ENCODE data around the gene RACGAP1.
"Not testable (repeated sequence)": the region's sequence is repeated elsewhere in the genome, so short reads cannot be mapped to it uniquely, and the experiment has no call there.

Gene RACGAP1

DNA sequence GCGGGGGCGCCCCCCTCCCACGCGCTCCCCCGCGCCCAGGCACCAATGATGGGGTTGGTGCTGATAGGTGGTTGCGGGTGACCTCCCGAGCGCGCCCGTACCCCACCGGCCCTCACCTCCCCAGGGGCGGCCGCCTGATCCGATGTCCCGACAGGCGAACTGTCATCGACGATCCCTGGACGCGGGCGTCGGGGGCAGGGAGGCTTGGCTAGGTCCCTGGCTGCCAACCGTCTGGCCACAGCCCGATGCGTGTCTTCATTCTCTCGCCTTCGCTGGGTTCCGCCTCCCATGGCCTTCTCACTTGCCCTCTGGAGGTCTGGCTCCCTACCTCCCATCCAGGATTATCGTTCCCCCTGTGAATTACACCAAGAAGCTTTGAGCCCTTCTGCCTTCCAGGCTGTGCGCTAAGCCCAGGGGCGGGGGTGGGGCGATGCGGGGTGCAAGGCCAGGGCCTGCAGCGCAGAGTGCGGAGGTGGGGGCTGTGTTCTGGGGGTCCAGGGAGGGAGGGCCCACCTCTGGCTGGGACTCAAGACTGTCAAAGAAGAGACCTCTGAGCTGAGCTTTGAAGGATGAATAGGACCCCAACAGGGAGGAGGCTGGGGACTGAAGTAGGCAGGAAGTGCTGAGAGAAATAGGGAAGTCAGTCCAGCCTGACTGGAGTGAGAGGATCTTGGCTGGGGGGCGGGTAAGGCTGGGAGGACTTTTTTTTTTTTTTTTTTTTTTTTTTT is 7.7 kb upstream of the RACGAP1 start:
- peak; percentile 57 for DNase-seq

DNA sequence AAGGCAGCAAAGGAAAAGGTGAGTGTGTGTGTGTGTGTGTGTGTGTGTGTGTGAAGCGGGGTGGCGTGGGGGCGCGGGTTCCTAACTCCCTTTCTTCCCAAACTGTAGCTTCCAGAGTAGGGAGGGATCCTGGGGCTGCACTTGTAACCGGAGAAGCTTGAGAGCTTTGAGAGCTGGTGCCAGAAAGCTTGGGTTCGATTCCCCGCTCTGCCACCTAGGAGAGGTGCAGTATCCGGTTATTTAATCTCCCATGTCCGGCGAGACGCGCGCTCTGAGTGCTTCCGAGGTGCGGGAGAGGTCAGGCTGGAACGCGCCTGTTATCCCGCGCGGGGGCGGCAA is 7.2 kb upstream of the RACGAP1 start:
- no peak for DNase-seq

DNA sequence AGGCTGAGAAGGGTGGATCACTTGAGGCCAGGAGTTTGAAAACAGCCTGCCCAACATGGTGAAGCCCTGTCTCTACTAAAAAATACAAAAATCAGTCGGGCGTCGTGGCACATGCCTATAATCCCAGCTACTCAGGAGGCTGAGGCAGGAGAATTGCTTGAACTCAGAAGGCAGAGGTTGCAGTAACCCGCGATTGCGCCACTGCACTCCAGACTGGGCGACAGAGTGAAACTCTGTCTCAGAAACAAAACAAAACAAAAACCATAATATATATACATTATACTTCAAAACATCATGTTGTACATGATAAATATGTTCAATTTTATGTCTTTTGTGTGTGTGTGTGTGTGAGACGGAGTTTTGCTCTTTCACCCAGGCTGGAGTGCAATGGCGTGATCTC is 5.2 kb upstream of the RACGAP1 start:
- not testable (repeated sequence) for DNase-seq

DNA sequence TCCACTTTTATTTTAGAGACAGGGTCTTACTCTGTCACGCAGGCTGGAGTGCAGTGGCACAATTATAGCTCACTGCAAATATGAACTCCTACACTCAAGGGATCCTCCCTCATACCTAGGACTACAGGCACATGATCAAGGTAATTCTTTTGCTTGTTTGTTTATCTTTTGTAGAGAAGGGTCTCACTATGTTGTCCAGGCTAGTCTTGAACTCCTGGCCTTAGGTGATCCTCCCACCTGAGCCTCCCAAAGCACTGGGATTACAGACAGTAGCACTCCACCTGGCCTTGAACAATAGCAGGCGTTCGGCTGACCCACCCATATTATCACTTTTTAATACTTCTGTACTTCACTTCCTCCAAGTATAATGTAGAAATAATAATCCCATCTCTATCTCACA is 1.4 kb upstream of the RACGAP1 start:
- no peak for DNase-seq

DNA sequence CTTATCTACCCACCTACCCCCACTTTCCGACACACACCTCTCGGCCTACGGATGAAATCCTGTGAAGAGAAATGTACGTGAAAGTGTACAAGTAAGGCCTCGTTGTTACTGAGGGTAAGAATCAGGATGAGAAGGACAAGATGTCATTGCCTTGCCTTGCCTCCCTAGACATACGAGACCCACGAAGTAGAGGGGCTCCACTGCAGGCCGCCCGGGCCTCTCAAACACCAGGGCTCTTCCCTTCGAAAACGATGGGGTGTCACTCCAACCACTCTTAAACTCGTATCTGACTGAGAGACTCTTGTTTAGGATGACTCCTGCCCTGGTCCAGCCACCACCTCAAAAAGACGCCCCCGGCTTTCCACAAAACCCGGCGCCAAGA is 498 bp downstream of the RACGAP1 start:
- no peak for DNase-seq

DNA sequence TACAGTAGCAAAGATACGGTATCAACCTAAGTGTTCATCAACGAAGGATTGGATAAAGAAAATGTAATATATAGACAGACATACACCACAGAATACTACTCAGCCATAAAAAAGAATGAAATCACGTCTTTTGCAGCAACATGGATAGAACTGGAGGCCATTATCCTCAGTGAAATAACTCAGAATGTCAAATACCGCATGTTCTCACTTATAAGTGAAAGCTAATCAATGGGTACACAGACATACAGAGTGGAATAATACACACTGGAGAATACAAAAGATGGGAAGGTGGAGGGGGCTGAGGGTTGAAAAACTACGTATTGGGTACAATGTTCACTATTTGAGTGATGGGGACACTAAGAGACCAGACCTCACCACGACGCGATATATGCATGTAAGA is 1.1 kb downstream of the RACGAP1 start:
- DNase-seq: no peak

DNA sequence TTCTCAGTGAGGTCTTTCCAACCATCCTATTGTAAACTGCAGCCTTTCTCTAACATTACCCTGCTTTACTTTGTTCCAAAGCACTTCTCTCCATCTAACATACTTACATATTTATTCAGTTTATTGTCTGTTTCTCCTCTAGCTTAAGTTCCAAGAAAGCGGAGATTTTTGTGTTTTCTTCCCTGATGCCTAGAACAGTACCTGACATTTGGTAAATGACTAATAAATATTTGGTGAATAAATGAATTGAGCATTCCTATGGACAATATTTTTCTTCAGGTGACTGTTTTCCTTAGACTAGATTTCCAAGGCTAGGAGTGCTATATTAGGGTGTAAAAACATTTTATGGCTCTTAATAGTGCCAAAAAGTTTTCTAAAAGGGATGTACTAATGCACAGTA is 2.4 kb downstream of the RACGAP1 start:
- no peak for DNase-seq

DNA sequence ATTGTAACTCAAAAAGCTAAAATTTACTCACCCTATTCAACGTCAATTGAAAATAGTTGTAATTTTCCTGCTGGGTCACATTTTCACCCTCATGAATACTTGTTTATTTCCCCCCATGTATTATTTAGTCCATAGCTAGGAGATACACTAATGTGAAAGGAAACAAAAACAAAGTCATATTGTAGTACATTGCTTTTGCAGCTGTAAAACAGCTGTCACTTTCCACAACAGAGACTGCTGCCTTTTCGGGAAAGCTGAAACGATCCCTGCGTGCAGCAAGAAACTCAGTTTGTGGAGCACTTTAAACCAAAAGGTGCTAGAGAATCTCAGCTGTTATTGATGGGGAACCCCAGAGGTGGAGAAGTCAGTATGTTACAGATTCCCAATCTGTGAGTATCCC is 4.3 kb downstream of the RACGAP1 start:
- DNase-seq: no peak

DNA sequence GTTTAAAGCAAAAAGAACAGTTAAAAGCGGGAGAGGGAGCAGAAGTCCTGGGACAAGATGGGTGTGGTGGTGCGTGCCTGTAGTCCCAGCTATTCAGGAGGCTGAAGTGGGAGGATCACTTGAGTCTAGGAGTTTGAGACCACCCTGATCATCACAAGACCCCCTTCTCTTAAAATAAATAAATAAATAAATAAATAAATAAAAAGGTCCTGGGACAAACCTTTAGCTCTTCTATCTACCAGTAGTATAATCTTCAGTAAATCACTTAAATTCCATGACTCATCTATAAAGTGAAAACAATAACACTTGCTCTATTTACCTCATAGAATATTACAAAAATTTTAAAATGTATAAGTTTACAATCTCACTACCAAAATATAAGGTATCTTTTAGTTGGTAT is 5.8 kb downstream of the RACGAP1 start:
- no peak for DNase-seq

DNA sequence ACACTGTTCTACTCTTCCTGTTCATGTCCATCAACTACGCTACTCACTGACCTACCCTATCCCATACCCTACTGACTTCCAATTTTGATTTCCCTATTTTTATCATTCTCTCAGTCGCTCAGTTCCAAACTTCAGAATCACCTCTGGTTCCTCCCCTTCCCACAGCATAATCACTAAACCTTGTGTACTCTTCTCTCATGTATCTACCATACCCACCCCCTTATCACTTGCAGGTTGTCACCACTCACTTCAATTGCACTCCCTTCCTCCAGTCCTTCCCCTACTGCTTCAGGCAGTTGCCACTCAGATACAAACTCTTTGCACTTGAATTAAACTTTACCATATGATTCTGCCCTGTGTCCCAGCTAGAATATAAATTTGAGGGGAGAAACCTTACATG is 6.3 kb downstream of the RACGAP1 start:
- no peak for DNase-seq

DNA sequence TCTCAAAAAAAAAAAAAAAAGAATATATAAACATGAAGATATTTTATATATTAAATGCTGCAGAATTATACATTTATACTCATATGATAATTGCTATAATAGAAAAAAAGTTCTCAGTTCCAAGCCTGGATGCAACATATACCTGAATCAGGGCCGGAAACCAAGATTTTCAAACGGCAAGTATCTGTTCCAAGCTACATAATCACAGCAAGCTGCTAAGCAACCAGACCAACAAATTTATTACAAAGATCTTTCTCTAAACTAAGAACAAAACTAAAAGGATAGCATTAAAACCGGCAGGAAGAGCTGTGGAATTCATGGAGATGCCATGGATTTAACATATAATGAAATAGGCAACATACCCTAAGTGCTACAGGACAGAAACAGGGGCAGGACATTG is 7.1 kb downstream of the RACGAP1 start:
- no peak for DNase-seq

DNA sequence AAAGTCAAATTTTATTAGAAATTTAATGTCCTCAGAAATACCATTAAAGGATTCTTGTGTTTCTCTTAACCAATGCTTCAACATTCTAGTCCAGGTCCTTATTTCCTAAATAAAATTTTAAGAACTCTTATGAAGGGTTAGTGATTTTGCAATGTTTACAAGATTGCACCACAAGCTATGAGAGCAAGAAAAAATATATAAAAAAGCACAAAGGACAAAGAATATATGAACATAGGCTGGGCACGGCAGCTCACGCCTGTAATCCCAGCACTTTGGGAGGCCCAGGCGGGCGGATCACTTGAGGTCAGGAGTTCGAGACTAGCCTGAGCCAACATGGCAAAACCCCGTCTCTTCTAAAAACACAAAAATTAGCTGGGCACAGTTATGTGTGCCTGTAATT is 7.7 kb downstream of the RACGAP1 start:
- DNase-seq: no peak

DNA sequence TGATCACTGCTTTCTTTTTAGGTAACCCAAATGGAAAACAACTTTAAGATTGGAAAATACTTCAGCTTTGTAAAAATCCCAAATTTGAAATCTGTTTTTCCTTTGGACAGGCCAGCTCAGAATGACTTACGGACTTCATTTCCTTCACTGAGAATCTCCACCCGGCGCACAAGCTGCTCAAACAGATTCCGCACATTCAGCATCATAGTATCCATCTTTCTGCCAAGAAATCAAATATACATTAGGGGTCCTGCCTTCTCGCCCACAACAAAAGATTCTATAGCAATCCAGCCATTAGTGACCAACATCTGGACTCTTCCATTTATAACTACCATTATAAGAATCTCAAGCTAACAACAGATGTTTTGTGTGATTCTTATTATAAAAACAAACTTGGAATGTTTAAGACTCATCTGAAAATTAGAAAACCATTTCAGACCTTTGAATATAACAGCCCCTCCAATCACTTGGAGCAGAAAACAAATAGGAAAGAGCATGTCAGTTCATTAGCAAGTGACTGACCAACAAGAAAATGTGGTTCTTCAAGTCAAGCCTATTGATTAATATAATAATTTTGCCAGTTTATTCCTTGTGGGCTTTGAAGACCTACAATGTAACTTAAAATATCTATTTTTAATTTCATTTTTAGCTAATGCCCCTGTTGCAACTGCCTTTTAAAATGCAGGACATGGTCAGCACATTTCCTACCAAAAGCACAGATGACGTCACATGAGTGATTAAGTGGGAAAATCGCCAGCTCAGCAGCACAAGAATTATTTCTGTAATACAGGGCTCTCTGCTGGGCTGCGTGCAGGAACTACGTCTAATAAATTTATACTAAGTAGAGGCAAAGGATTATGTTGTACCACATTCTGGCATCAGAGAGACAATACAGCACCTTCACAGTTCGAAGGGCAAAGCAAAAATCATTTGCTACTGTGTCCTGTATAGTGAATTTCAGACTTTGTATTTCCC is 8.5 kb downstream of the RACGAP1 start:
- peak; percentile 33 for DNase-seq

DNA sequence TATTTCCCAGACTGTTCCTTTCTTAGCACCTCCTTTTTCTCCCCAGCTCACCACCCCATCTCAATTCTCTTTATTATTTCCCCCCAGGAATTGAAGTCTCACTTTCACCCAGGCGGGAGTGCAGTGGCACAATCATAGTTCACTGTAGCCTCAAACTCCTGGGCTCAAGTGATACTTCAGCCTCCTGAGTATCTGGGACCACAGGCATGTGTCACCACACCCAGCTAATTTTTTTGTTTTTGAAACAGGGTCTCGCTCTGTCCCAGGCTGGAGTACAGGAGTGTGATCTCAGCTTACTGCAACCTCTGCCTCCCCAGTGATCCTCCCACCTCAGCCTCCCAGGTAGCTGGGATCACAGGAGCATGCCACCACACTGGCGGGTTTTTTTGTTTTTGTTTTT is 11.0 kb downstream of the RACGAP1 start:
- no peak for DNase-seq

DNA sequence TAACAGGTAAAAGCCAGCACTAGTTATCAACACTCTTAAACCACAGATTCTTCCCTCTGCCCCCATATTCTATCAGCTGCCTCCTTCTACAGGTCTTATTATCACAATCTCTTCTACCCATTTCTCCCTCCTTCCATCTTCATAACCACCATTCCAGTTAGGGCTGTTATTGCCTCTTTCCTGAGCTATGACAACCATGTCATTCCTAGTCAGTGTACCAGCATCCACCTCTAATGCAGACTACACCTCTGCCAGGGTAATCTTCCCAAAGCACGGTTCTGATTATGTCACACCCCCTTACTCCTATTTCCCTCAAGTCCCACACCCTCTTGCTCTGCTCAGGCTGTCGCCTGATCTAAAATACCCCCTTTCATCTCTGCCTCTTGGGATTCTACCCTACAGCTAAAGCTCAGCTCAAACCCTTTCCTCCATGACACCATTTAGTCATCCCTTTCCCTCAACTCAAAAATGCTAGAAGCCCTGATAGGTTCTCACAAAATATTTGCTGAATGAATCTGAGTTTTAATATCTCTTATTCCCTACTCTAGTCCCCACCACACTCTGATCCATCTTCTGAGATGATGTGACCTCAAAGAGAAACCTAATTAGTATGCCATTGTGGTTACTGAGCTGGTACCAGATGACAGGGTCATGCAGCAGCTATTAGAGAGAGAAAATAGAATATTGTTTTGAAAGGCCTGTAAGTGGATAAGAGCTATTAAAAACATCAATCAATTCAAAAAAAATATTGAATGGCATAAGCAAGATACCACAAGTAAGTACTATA is 11.7 kb downstream of the RACGAP1 start:
- DNase-seq: no peak

DNA sequence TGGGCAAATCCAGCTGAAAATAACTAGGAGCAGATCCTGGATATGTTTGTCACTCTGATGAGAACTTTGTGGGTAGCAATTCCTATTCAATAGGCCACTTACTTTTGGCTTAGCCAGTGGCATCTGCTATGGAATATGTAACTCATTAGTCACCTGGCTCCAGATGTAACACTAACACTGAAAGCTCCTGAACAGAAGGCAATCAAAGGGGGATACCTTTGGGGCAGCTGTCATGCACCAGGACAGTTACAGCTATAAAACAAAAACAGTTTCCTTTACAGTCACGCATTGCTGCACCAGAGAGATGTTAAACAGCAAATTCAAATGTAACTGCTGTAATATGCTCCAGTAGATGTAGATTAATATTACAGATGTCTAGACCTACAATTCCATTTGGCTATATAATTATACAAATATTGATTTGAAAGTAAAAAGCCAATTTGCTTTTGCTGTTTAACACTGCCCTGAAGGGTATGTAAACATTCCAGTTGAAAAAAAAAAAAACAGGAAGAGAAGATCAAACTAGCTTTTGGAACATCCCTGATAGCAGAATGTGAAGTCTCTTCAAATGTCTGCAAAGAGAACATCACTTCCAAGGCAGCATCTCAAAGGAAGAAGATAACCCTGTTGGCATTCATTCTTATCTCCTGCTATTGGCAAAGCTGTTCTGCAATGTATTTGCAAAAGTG is 18.4 kb downstream of the RACGAP1 start:
- DNase-seq: no peak

DNA sequence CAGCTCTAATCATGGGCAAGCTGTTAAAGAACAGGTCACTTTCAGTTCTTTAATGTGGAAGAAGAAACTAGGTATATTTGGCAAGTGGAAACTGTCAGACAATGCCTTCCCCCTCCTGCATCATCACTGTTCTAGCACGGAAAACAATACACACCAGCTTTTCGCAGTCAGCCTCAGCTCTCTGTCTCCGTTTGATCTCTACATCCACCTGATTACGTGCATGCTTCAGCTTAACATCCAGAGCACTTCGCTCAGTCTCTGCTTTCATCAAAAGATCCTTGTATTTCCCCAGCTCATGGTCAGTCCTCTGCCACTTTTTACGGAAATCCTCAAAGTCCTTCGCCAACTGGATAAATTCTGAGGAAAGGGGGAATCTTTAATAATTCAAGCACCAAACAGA is 19.0 kb downstream of the RACGAP1 start:
- no peak for DNase-seq

DNA sequence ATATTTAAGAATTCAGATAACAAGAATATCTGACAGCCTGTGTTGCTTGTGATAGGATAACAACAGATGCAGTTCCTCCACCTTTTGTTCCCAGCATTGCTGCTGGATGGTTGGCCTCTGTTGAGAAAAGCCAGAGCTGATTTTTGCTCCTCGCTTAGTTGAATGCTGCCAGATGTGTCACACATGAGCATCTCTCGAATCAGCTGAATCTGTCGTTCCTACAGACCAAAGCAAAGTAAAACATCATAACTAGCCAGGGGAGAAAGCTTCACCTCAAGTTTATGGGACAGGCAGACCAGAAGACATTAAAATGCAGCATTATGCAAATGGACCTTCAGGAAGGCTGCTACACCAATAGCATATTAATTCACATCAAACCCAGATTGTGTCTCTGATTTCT is 20.1 kb downstream of the RACGAP1 start:
- no peak for DNase-seq

DNA sequence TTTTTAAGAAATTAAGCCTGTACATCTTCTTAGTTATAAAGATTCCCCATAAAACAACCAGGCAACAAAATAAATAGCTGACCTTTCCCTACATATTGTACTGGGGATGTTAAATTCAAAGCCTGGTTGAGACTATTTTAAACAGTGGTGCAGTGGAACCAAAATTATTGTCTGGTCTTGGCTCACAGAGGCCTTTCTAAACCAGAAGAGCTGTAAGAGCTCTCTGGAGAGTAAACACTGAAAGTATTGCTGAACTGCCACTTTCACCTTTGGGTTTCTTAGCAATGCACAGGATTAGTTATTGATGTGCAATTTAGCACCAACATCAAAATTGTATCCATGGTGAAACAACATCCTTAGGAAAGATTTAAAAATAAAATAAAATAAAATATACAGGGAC is 20.6 kb downstream of the RACGAP1 start:
- no peak for DNase-seq

DNA sequence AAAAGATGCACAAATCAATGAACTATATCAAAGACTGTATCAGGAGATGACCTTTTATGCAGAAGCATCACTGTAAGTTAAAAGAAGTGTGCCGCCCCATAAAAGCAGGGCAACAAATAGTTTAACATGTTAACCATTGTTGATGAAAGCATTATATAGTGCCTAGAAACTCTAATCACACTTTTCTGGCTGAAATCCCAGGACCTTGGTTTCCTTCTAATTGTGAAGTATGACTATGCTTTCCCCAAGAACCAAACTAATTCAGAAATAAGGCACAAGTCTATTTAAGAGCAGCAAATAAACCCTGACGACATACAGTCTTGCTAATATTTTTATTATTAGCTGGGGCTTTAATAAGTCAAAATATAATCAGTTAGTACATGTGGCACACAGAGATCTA is 21.7 kb downstream of the RACGAP1 start:
- DNase-seq: no peak

DNA sequence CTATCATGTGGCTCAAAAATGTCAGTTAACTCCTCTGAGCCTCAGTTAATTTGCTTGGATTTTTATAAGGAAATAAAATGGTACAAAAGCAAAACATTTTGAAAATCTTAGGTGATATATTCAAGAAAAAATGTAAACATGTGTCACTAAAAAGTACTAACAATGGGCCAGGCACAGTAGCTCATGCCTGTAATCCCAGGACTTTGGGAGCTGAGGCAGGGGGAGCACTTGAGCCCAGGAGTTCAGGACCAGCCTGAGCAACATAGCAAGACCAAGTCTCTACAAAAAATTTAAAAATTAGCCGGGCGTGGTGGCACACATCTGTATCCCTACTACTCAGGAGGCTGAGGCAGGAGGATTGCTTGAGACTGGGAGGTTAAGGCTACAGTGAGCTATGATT is 26.8 kb downstream of the RACGAP1 start:
- no peak for DNase-seq

DNA sequence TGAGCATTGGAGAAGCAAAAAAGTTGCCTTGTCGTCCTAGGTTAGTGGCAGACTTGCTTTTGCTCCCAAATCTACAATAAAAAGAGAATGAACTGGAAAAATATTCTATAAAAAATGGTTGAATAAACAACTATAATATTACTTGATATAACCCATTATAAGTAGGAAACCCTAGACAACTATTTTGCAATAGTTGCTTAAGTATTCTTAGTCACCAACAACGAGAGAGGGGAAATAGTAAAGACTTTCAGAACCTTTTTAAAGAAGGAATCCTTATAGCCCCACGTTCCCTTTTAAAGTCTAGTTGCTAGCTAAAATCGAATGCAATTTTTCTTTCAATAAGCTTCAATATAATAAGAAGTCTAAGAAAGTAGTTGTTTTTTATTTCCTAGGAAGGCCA is 35.0 kb downstream of the RACGAP1 start:
- DNase-seq: no peak

DNA sequence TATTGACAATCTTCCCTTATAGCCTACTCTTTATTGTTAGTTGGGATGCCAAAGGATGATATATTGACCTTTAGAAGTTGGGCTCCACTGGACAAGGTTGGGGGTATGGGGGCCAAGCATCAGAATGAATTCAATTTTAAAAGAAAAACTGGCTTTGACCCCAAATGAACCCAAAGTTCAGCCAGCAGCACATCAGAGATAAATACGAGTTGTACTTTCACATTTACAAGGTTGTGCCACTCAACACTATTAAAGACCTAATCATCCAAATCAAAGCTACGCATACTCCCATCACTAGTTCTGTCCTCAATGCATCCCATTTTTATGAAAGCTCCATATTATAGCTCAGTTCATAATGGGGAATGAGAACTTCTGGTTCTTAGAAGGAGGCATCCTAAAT is 35.9 kb downstream of the RACGAP1 start:
- not testable (repeated sequence) for DNase-seq

Measured in right kidney (tissue), 1 donor.